ENCODE data around the gene C2CD4A. TPM values are rescaled to one million over a fixed set of nuclear protein-coding genes. Genes with fewer than 3 reads are reported as not detected.
A peak's percentile ranks its signal among the peaks of the same experiment; 100 is the strongest.

C2CD4A gene
- total RNA-seq, 4 donors from 2014 or later = 0.22 to 0.39 (median 0.25) TPM; not detected in 1

- Histone ChIP-seq H3K9me3 (no peaks in the 10 kb centered on the region), H3K4me3 (replicated peaks in 1 of 3) (no peak overlapping the region), H3K27me3 (no peaks in the 10 kb centered on the region), H3K4me1 (peaks cover 0 to 12% of the 10 kb centered on the region in 2 donors), H3K36me3 (no peaks in the 10 kb centered on the region), H3K27ac (no peak overlapping the region)
- intact Hi-C loops (cut with DNase I) = no loop called here
- WGBS, 2 donors = 93 to 95% methylated on average over 1 of the region's 1 CpG
- no peak for TF ChIP-seq CTCF (IDR thresholded peaks at IDR 0.05)
- TF ChIP-seq POLR2A (IDR thresholded peaks at IDR 0.05) = no peak
- DNase-seq = no peak
Measured at GRCh38 chr15:62050115-62050514, 16.7 kb upstream of the C2CD4A start.

- Histone ChIP-seq H3K36me3 (no peaks in the 10 kb centered on the region), H3K9me3 (no peaks in the 10 kb centered on the region), H3K27me3 (no peaks in the 10 kb centered on the region), H3K4me3 (replicated peaks in 1 of 3) (no peak overlapping the region), H3K27ac (no peak overlapping the region), H3K4me1 (peaks cover 0 to 12% of the 10 kb centered on the region in 2 donors)
- 93 to 98% methylated on average over 4 of the region's 4 CpGs for WGBS, 2 donors
- no peak for DNase-seq
- intact Hi-C loops (cut with DNase I) = no loop called here
- TF ChIP-seq CTCF (IDR thresholded peaks at IDR 0.05) (no peak), POLR2A (IDR thresholded peaks at IDR 0.05) (no peak)
Measured at GRCh38 chr15:62051166-62051565, 15.6 kb upstream of the C2CD4A start.

GRCh38 chr15:62052713-62053112 lies 14.1 kb upstream of the C2CD4A start:
- TF ChIP-seq CTCF (IDR thresholded peaks at IDR 0.05) (no peak), POLR2A (IDR thresholded peaks at IDR 0.05) (no peak)
- H3K4me1 ChIP-seq = peaks cover 0 to 12% of the 10 kb centered on the region in 2 donors
- intact Hi-C loops (cut with DNase I) = no loop called here
- H3K36me3 ChIP-seq = no peaks in the 10 kb centered on the region
- H3K27me3 ChIP-seq = no peaks in the 10 kb centered on the region
- no peaks in the 10 kb centered on the region for H3K9me3 ChIP-seq
- H3K27ac ChIP-seq = no peak overlapping the region
- 98% methylated on average over 1 of the region's 1 CpG for WGBS, 2 donors
- no peak for DNase-seq
- H3K4me3 ChIP-seq (replicated peaks in 1 of 3) = no peak overlapping the region

GRCh38 chr15:62053439-62054085 lies 13.2 kb upstream of the C2CD4A start:
- no peaks in the 10 kb centered on the region for H3K36me3 ChIP-seq
- H3K27me3 ChIP-seq = no peaks in the 10 kb centered on the region
- H3K9me3 ChIP-seq = no peaks in the 10 kb centered on the region
- WGBS, 2 donors = 80 to 84% methylated on average over 5 of the region's 5 CpGs
- DNase-seq = no peak
- TF ChIP-seq CTCF (IDR thresholded peaks at IDR 0.05) = no peak
- no peak for TF ChIP-seq POLR2A (IDR thresholded peaks at IDR 0.05)
- H3K4me3 ChIP-seq (replicated peaks in 1 of 3) = no peak overlapping the region
- peaks cover 0 to 12% of the 10 kb centered on the region in 2 donors for H3K4me1 ChIP-seq
- intact Hi-C loops (cut with DNase I) = no loop called here
- peak overlapping the region in 1 of 3 donors; percentile 9 for H3K27ac ChIP-seq

GRCh38 chr15:62054979-62055378 lies 11.8 kb upstream of the C2CD4A start:
- TF ChIP-seq POLR2A (IDR thresholded peaks at IDR 0.05) (no peak), CTCF (IDR thresholded peaks at IDR 0.05) (no peak)
- WGBS, 2 donors = 92 to 95% methylated on average over 5 of the region's 5 CpGs
- DNase-seq = peak in 1 of 2 donors; percentile 9
- Histone ChIP-seq H3K36me3 (no peaks in the 10 kb centered on the region), H3K27ac (no peak overlapping the region), H3K27me3 (no peaks in the 10 kb centered on the region), H3K9me3 (no peaks in the 10 kb centered on the region), H3K4me1 (peaks cover 0 to 12% of the 10 kb centered on the region in 2 donors), H3K4me3 (replicated peaks in 1 of 3) (no peak overlapping the region)
- intact Hi-C loops (cut with DNase I) = no loop called here
